ENCODE results near the gene IGFBP6. TPM values are rescaled to one million over a fixed set of nuclear protein-coding genes. Genes with fewer than 3 reads are reported as not detected.
A peak's percentile ranks its signal among the peaks of the same experiment; 100 is the strongest.

The IGFBP6 gene
- total and polyA plus RNA-seq, 9 of the 15 experiments (the other 6 are each of a cell fraction or from before 2014, with no cell fraction given): 0.15 to 1.4 (median 0.54) TPM

GRCh38 chr12:53065975-53066931, 31.2 kb upstream of the IGFBP6 start (continued):
- TF ChIP-seq SFPQ (IDR thresholded peaks at IDR 0.05; ENCODE audit: low read depth, low read length): no peak
- TF ChIP-seq HDAC2 (IDR thresholded peaks at IDR 0.05): no peak
- TF ChIP-seq DEAF1 (CRISPR knock-in tag; IDR thresholded peaks at IDR 0.05): peak; percentile 81
- no peak for TF ChIP-seq MLX (CRISPR knock-in tag; conservative IDR thresholded peaks at IDR 0.05)
- no peak for TF ChIP-seq SETDB1 (IDR thresholded peaks at IDR 0.05; ENCODE audit: low read length)
- 0 out of 2 replicates have a peak, but pooled peaks have one; percentile 8 for TF ChIP-seq CREM (IDR thresholded peaks at IDR 0.05; ENCODE audit: low read depth)
- no peak for TF ChIP-seq SP2 (IDR thresholded peaks at IDR 0.05; ENCODE audit: extremely low read depth, low read depth, low read length, poor library complexity, severe bottlenecking)
- no peak for TF ChIP-seq PRPF4 (IDR thresholded peaks at IDR 0.05; ENCODE audit: insufficient read depth, low read depth, low read length, poor library complexity, severe bottlenecking)
- TF ChIP-seq ZC3H4 (CRISPR knock-in tag; IDR thresholded peaks at IDR 0.05; ENCODE audit: borderline replicate concordance): no peak
- no peak for TF ChIP-seq ZNF253 (CRISPR knock-in tag; conservative IDR thresholded peaks at IDR 0.05)
- 0 out of 2 replicates have a peak, but pooled peaks have one; percentile 37 for TF ChIP-seq HLTF (IDR thresholded peaks at IDR 0.05)
- TF ChIP-seq IRF2 (CRISPR knock-in tag; IDR thresholded peaks at IDR 0.05): no peak
- peak; percentile 82 for TF ChIP-seq BRD9 (IDR thresholded peaks at IDR 0.05; ENCODE audit: low read depth, partially characterized antibody)
- no peak for TF ChIP-seq ZSCAN32 (CRISPR knock-in tag; IDR thresholded peaks at IDR 0.05)
- TF ChIP-seq CC2D1A (IDR thresholded peaks at IDR 0.05): peak; percentile 85
- TF ChIP-seq CTCF (IDR thresholded peaks at IDR 0.05 in 2 of 3, conservative IDR thresholded peaks at IDR 0.05 in 1 of 3; ENCODE audit: insufficient read depth in 2 of 3, low read depth in 1 of 3, low read length in 3 of 3): peak; percentile 87 to 93 (median 91)
